H1 (cell line): ENCODE data around the gene KRT23. TPM values are rescaled to one million over a fixed set of nuclear protein-coding genes. Genes with fewer than 3 reads are reported as not detected.

Experiments used
- CTCF ChIA-PET: fragments of 300-600 bp; sonication (Branson Sonifier 250); formaldehyde crosslinking; loops from one replicate; lab custom pipeline; 2021; ENCODE audit not compliant: partially characterized antibody; lab: Charles Lee
- POLR2A ChIA-PET: fragments of 300-600 bp; sonication (Branson Sonifier 250); formaldehyde crosslinking; loops from one replicate; lab custom pipeline; 2021; ENCODE audit warnings: inconsistent platforms; ENCODE audit not compliant: partially characterized antibody; lab: Charles Lee
- DNase-seq, 2 experiments: peaks; one replicate each; pipeline versions ENCODE4 v3.0.0 to v3.0.0-alpha.2; 2010 to 2022; ENCODE audit warnings: low spot score in 2 of 2, low read depth in 1 of 2, mixed read lengths in 1 of 2
- FAIRE-seq: peaks from 2 replicates; lab custom pipeline; 2011; peaks lifted over from hg19 to GRCh38; lab: Jason Lieb, UNC
- H2AFZ ChIP-seq: 2 replicates; pipeline ENCODE4 v1.8.1; 2012; ENCODE audit warnings: low read length, inconsistent platforms
- H2AK5ac ChIP-seq: 2 replicates; pipeline ENCODE4 v1.6.1; 2013; ENCODE audit warnings: low read depth, low read length
- H2BK120ac ChIP-seq: replicated peaks from 2 replicates; pipeline ENCODE3; 2013; ENCODE audit warnings: low read depth, low read length, inconsistent platforms
- H2BK12ac ChIP-seq: 2 replicates; pipeline ENCODE4 v1.6.1; 2013; ENCODE audit warnings: low read depth, low read length
- H2BK15ac ChIP-seq: 2 replicates; pipeline ENCODE4 v1.6.1; 2013; ENCODE audit warnings: low read length
- H2BK20ac ChIP-seq: 2 replicates; pipeline ENCODE4 v1.6.1; 2013; ENCODE audit warnings: low read length
- H2BK5ac ChIP-seq: 2 replicates; pipeline ENCODE4 v1.6.1; 2013; ENCODE audit warnings: low read depth, low read length
- H3K14ac ChIP-seq: 2 replicates; pipeline ENCODE4 v1.6.1; 2013; ENCODE audit warnings: inconsistent platforms; ENCODE audit not compliant: insufficient read length
- H3K18ac ChIP-seq: 2 replicates; pipeline ENCODE4 v1.6.1; 2013; ENCODE audit warnings: low read length; ENCODE audit errors: extremely low read depth
- H3K23ac ChIP-seq: 2 replicates; pipeline ENCODE4 v1.6.1; 2013; ENCODE audit warnings: inconsistent platforms; ENCODE audit not compliant: insufficient read length
- H3K23me2 ChIP-seq: 2 replicates; pipeline ENCODE4 v1.6.1; 2013; ENCODE audit warnings: low read depth, low read length
- H3K27ac ChIP-seq: 2 replicates; pipeline ENCODE4 v1.6.1; 2011; ENCODE audit warnings: low read depth, low read length, inconsistent platforms
- H3K27me3 ChIP-seq, 4 experiments: replicated peaks in 1 of 4; 1 replicate in 1 of 4; 2 replicates in 3 of 4; pipeline versions ENCODE4 v1.6.1 to v1.8.1; 2011 to 2013; ENCODE audit warnings: low read length in 3 of 4, mild to moderate bottlenecking in 3 of 4, inconsistent platforms in 2 of 4, mixed read lengths in 2 of 4, moderate library complexity in 1 of 4; ENCODE audit not compliant: control insufficient read depth in 3 of 4, insufficient read depth in 3 of 4; ENCODE audit errors: extremely low read depth in 1 of 4
- H3K36me3 ChIP-seq, 4 experiments: 2 replicates each; pipeline versions ENCODE4 v1.6.1 to v1.8.1; 2011 to 2013; ENCODE audit warnings: mild to moderate bottlenecking in 4 of 4, low read length in 3 of 4, moderate library complexity in 2 of 4, control low read depth in 1 of 4, inconsistent platforms in 1 of 4; ENCODE audit not compliant: insufficient read depth in 4 of 4, control insufficient read depth in 2 of 4
- H3K4ac ChIP-seq: replicated peaks from 2 replicates; pipeline ENCODE3; 2013; ENCODE audit warnings: low read length, low read depth, mixed read lengths, inconsistent platforms; ENCODE audit not compliant: insufficient read length
- H3K4me1 ChIP-seq, 4 experiments: replicated peaks in 1 of 4; 1 replicate in 1 of 4; 2 replicates in 3 of 4; pipeline versions ENCODE4 v1.6.1 to v1.8.1; 2011 to 2013; ENCODE audit warnings: low read length in 3 of 4, inconsistent platforms in 2 of 4, mixed read lengths in 1 of 4; ENCODE audit not compliant: insufficient read depth in 4 of 4, control insufficient read depth in 3 of 4
- H3K4me2 ChIP-seq, 2 experiments: 2 replicates each; pipeline versions ENCODE4 v1.6.1 to v1.8.1; 2011 to 2013; ENCODE audit warnings: low read depth in 2 of 2, low read length in 2 of 2, control low read depth in 1 of 2, inconsistent platforms in 1 of 2, mild to moderate bottlenecking in 1 of 2; ENCODE audit not compliant: insufficient read depth in 1 of 2
- H3K4me3 ChIP-seq, 4 experiments: fragments of 200-600, 300-600 bp in 1 of 4; sonication (generic), shearing (Covaris generic), sonication (Bioruptor Twin) in 1 of 4; 2 replicates each; pipeline versions ENCODE4 v1.5.1 to v1.8.1; 2011 to 2016; ENCODE audit warnings: low read length in 4 of 4, low read depth in 3 of 4, control low read depth in 2 of 4, inconsistent platforms in 2 of 4, mild to moderate bottlenecking in 2 of 4, mixed read lengths in 1 of 4, moderate library complexity in 1 of 4; ENCODE audit not compliant: insufficient read depth in 2 of 4; ENCODE audit errors: extremely low read depth in 1 of 4
- H3K56ac ChIP-seq: replicated peaks from 2 replicates; pipeline ENCODE3; 2013; ENCODE audit warnings: low read depth, mild to moderate bottlenecking, mixed read lengths, low read length, inconsistent platforms; ENCODE audit not compliant: insufficient read length
- H3K79me1 ChIP-seq: 2 replicates; pipeline ENCODE4 v1.6.1; 2013; ENCODE audit warnings: low read depth, low read length, control low read depth
- H3K79me2 ChIP-seq, 2 experiments: 2 replicates each; pipeline versions ENCODE4 v1.6.1 to v1.8.1; 2012 to 2013; ENCODE audit warnings: low read length in 2 of 2, mild to moderate bottlenecking in 2 of 2, inconsistent platforms in 1 of 2; ENCODE audit not compliant: insufficient read depth in 2 of 2, control insufficient read depth in 1 of 2
- H3K9ac ChIP-seq, 4 experiments: replicated peaks in 1 of 4; 1 replicate in 1 of 4; 2 replicates in 3 of 4; pipeline versions ENCODE4 v1.6.1 to v1.8.1; 2011 to 2013; ENCODE audit warnings: low read depth in 3 of 4, low read length in 3 of 4, control low read depth in 2 of 4, mild to moderate bottlenecking in 2 of 4, moderate library complexity in 2 of 4, inconsistent platforms in 1 of 4; ENCODE audit errors: extremely low read depth in 1 of 4
- H3K9me3 ChIP-seq, 2 experiments: 2 replicates each; pipeline versions ENCODE4 v1.6.1 to v1.8.1; 2012 to 2013; ENCODE audit warnings: mild to moderate bottlenecking in 2 of 2, moderate library complexity in 2 of 2, control low read depth in 1 of 2, inconsistent platforms in 1 of 2, low read depth in 1 of 2, low read length in 1 of 2, mixed read lengths in 1 of 2; ENCODE audit not compliant: insufficient read depth in 2 of 2
- H4K20me1 ChIP-seq, 2 experiments: replicated peaks in 1 of 2; 2 replicates each; pipeline versions ENCODE3 to v1.8.1; 2011 to 2013; ENCODE audit warnings: inconsistent platforms in 2 of 2, low read length in 2 of 2, mild to moderate bottlenecking in 1 of 2; ENCODE audit not compliant: insufficient read depth in 2 of 2, control insufficient read depth in 1 of 2
- H4K5ac ChIP-seq: 2 replicates; pipeline ENCODE4 v1.6.1; 2013; ENCODE audit warnings: low read length, low read depth, mixed read lengths, inconsistent platforms; ENCODE audit not compliant: insufficient read length
- H4K8ac ChIP-seq: 2 replicates; pipeline ENCODE4 v1.8.0; 2013; ENCODE audit warnings: mild to moderate bottlenecking, moderate library complexity, low read length, inconsistent platforms; ENCODE audit not compliant: insufficient read depth; ENCODE audit errors: extremely low read depth
- H4K91ac ChIP-seq: replicated peaks from 2 replicates; pipeline ENCODE3; 2013; ENCODE audit warnings: low read length, mixed read lengths, inconsistent platforms; ENCODE audit not compliant: insufficient read length
- BRCA1 ChIP-seq: IDR thresholded peaks from 2 replicates; pipeline ENCODE4 v1.6.1; 2012; ENCODE audit warnings: low read depth, low read length, improper control_type of control experiment
- SP1 ChIP-seq: IDR thresholded peaks from 2 replicates; pipeline ENCODE4 v1.6.1; 2011; ENCODE audit warnings: low read depth, low read length
- SP2 ChIP-seq: IDR thresholded peaks from 2 replicates; pipeline ENCODE4 v1.6.1; 2012; ENCODE audit warnings: mild to moderate bottlenecking, low read length, inconsistent platforms
- SP4 ChIP-seq: IDR thresholded peaks from 2 replicates; pipeline ENCODE4 v1.6.1; 2012; ENCODE audit warnings: low read length, inconsistent platforms
- TBP ChIP-seq: IDR thresholded peaks from 2 replicates; pipeline ENCODE4 v1.6.1; 2011; ENCODE audit warnings: low read depth, low read length, improper control_type of control experiment
- WGBS, 2 experiments: shearing (Covaris generic) in 1 of 2; methylation state at CpG; one replicate each; pipeline versions ENCODE4 v1.1.6 to v1.1.7; 2013 to 2015; ENCODE audit warnings: low lambda C conversion rate in 2 of 2, mixed read lengths in 2 of 2, inconsistent platforms in 1 of 2, low coverage in 1 of 2, missing lambda C conversion rate in 1 of 2; ENCODE audit not compliant: insufficient replicate concordance in 2 of 2, insufficient coverage in 1 of 2, insufficient read length in 1 of 2; ENCODE audit errors: extremely low coverage in 1 of 2, missing lambda C conversion rate in 1 of 2; 5-methylcytosine and 5-hydroxymethylcytosine counted together
- polyA plus RNA-seq, 7 experiments: library from polyadenylated mRNA; depleted of rRNA in 3 of 7; stranded (reverse) in 5 of 7; unstranded in 2 of 7; fragments of >200 nt in 5 of 7; fragments of 200-250 nt in 2 of 7; gene quantifications; 1 replicate in 5 of 7; 2 replicates in 1 of 7; 4 replicates in 1 of 7; pipeline versions ENCODE4 v1.2.1 to v1.2.3, GENCODE V29; 2011 to 2013; ENCODE audit warnings: missing spikeins in 2 of 7, mixed read lengths in 2 of 7
- total RNA-seq: library from RNA; stranded (reverse); fragmentation: NEBNext Ultra II Directional; extraction: Animal tissue kit (Norgen Biotek cat#: 25700); gene quantifications from 2 replicates; pipeline ENCODE4 v1.2.1, GENCODE V29; 2021

KRT23 gene
- total and polyA plus RNA-seq, 2 of the 8 experiments (the other 6 are each of a cell fraction or from before 2014, with no cell fraction given) = not detected

DNA sequence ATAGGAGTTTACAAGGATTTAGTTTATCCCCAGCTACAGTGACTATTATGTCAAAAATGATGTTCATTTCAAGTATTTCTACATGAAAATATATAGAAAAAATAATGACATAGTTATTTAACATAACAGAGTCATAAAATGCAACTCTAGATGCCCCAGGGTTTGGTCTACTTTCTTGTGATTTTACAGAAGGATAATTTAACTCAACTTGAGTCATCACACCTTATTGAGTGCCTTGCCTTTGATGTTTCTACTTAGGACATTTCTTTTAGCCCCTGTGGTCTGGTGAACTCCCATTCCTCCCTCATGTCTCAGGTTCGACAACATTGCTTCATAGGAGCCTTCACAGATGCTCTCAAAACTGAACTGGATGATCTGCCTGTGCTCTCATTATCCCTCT lies 54.4 kb downstream of the KRT23 start:
- no peaks in the 10 kb centered on the region for H3K4me1 ChIP-seq
- H4K20me1 ChIP-seq = no peaks in the 10 kb centered on the region
- H2BK15ac ChIP-seq = no peak overlapping the region
- H3K27ac ChIP-seq = no peak overlapping the region
- no peak overlapping the region for H4K91ac ChIP-seq
- WGBS, 2 experiments = 100% methylated on average over 1 of the region's 1 CpG; no CpG with 5 or more reads in 1 of the 2 experiments
- no peak overlapping the region for H3K56ac ChIP-seq
- no peak overlapping the region for H2BK20ac ChIP-seq
- H3K18ac ChIP-seq = no peak overlapping the region
- no peak overlapping the region for H2BK120ac ChIP-seq
- H2BK5ac ChIP-seq = no peak overlapping the region
- FAIRE-seq (no peak), DNase-seq (no peak)
- H3K23me2 ChIP-seq = no peaks in the 10 kb centered on the region
- no peak overlapping the region for H2AFZ ChIP-seq
- no peaks in the 10 kb centered on the region for H3K36me3 ChIP-seq
- no peaks in the 10 kb centered on the region for H3K27me3 ChIP-seq
- H4K5ac ChIP-seq = no peak overlapping the region
- CTCF ChIA-PET = interaction anchor here (1.4 kb wide), 1 partner anchor 23 kb away, joined by 3 read pairs; no protein-coding TSS in a partner anchor
- no peak overlapping the region for H2AK5ac ChIP-seq
- H3K14ac ChIP-seq = no peak overlapping the region
- no peak overlapping the region for H3K4me3 ChIP-seq
- POLR2A ChIA-PET = no interaction called here
- H4K8ac ChIP-seq = no peak overlapping the region
- H3K9me3 ChIP-seq = no peaks in the 10 kb centered on the region
- no peak overlapping the region for H3K23ac ChIP-seq
- no peak overlapping the region for H3K9ac ChIP-seq
- H3K79me1 ChIP-seq = no peaks in the 10 kb centered on the region
- H3K79me2 ChIP-seq = no peaks in the 10 kb centered on the region
- H2BK12ac ChIP-seq = no peak overlapping the region
- no peak overlapping the region for H3K4ac ChIP-seq
- H3K4me2 ChIP-seq = no peak overlapping the region
- TF ChIP-seq BRCA1 (no peak), TBP (no peak), SP1 (no peak), SP4 (no peak), SP2 (no peak)
